Liver (tissue), 9 donors: ENCODE results near the gene RIC1. TPM values are rescaled to one million over a fixed set of nuclear protein-coding genes. Genes with fewer than 3 reads are reported as not detected.

Experiments
- DNase-seq: peaks from one replicate; pipeline ENCODE4 v3.0.0-alpha.2; 2017; ENCODE audit warnings: low spot score
- H3K27ac ChIP-seq, 2 donors: one replicate each; pipeline ENCODE4 v1.7.0; 2013; ENCODE audit warnings: inconsistent platforms in 2 of 2, low read length in 2 of 2, control low read depth in 1 of 2, low read depth in 1 of 2, mild to moderate bottlenecking in 1 of 2
- H3K27me3 ChIP-seq, 4 donors: one replicate each; pipeline versions ENCODE4 v1.6.1 to v1.7.0; 2013; ENCODE audit warnings: low read length in 3 of 4, inconsistent platforms in 1 of 4, mild to moderate bottlenecking in 1 of 4, moderate library complexity in 1 of 4; ENCODE audit not compliant: control insufficient read depth in 4 of 4, insufficient read depth in 4 of 4
- H3K36me3 ChIP-seq, 4 donors: one replicate each; pipeline versions ENCODE4 v1.6.1 to v1.7.0; 2013; ENCODE audit warnings: low read length in 3 of 4, mild to moderate bottlenecking in 3 of 4, low read depth in 1 of 4, moderate library complexity in 1 of 4; ENCODE audit not compliant: control insufficient read depth in 4 of 4, insufficient read depth in 3 of 4
- H3K4me1 ChIP-seq, 4 donors: one replicate each; pipeline versions ENCODE4 v1.6.1 to v1.7.0; 2013; ENCODE audit warnings: low read length in 3 of 4, mild to moderate bottlenecking in 3 of 4, moderate library complexity in 1 of 4; ENCODE audit not compliant: control insufficient read depth in 4 of 4, insufficient read depth in 4 of 4
- H3K4me3 ChIP-seq, 3 donors: one replicate each; pipeline versions ENCODE4 v1.6.1 to v1.7.0; 2013; ENCODE audit warnings: low read length in 3 of 3, control low read depth in 1 of 3, low read depth in 1 of 3, mild to moderate bottlenecking in 1 of 3
- H3K9ac ChIP-seq, 2 donors: one replicate each; pipeline ENCODE4 v1.7.0; 2013; ENCODE audit warnings: low read length in 2 of 2, mild to moderate bottlenecking in 2 of 2, moderate library complexity in 2 of 2, control low read depth in 1 of 2, low read depth in 1 of 2
- H3K9me3 ChIP-seq, 4 donors: one replicate each; pipeline versions ENCODE4 v1.6.1 to v1.7.0; 2013; ENCODE audit warnings: low read length in 3 of 4; ENCODE audit not compliant: control insufficient read depth in 4 of 4
- ATF3 ChIP-seq: IDR thresholded peaks from 2 replicates; pipeline ENCODE4 v1.6.1; 2016; ENCODE audit warnings: antibody characterized with exemption
- FOXA1 ChIP-seq: IDR thresholded peaks from 2 replicates; pipeline ENCODE4 v1.6.1; 2016; ENCODE audit warnings: antibody characterized with exemption
- HNF4A ChIP-seq, 2 donors: conservative IDR thresholded peaks; 2 replicates each; pipeline ENCODE4 v1.6.1; 2016; ENCODE audit warnings: antibody characterized with exemption in 2 of 2, mild to moderate bottlenecking in 2 of 2
- HNF4G ChIP-seq: IDR thresholded peaks from 2 replicates; pipeline ENCODE4 v1.6.1; 2016; ENCODE audit warnings: antibody characterized with exemption
- JUND ChIP-seq, 2 donors: IDR thresholded peaks; 2 replicates each; pipeline ENCODE4 v1.6.1; 2016; ENCODE audit warnings: antibody characterized with exemption in 2 of 2
- NR2F2 ChIP-seq: IDR thresholded peaks from 2 replicates; pipeline ENCODE4 v1.6.1; 2016; ENCODE audit warnings: antibody characterized with exemption
- RAD21 ChIP-seq, 2 donors: IDR thresholded peaks; 2 replicates each; pipeline ENCODE4 v1.6.1; 2016; ENCODE audit warnings: antibody characterized with exemption in 2 of 2, mild to moderate bottlenecking in 2 of 2
- SP1 ChIP-seq: IDR thresholded peaks from 2 replicates; pipeline ENCODE4 v1.6.1; 2018; ENCODE audit warnings: antibody characterized with exemption, mild to moderate bottlenecking
- WGBS: extraction: QIAGEN DNeasy Blood & Tissue Kit; methylation state at CpG from one replicate; pipeline ENCODE4 v1.1.7; 2013; 5-methylcytosine and 5-hydroxymethylcytosine counted together
- polyA plus RNA-seq, 2 donors: library from polyadenylated mRNA; stranded (reverse) in 1 of 2; unstranded in 1 of 2; fragments of 200-250 nt in 1 of 2; fragments of >200 nt in 1 of 2; fragmentation: Nextera tagmentation in 1 of 2; extraction: Ambion mirVana in 1 of 2; gene quantifications; one replicate each; pipeline versions ENCODE4 v1.2.1 to v1.2.3, GENCODE V29; 2013 to 2015
- total RNA-seq, 2 donors: library from RNA; depleted of rRNA; stranded (reverse); fragments of >200 nt; gene quantifications; one replicate each; pipeline ENCODE4 v1.2.3, GENCODE V29; 2014
- TF ChIP-seq, protein P1 (sequence below): fragments of 150-350 bp; IDR thresholded peaks from 2 replicates; pipeline ENCODE4 v1.5.1; 2017; ENCODE audit warnings: improper control_type of control experiment, low read depth, low read length; ENCODE audit not compliant: missing input control
- TF ChIP-seq, protein P2 (sequence below): IDR thresholded peaks from 2 replicates; pipeline ENCODE4 v1.6.1; 2016; ENCODE audit warnings: antibody characterized with exemption, mild to moderate bottlenecking
- donor health status: healthy.
- donor health status: healthy.
- donor health status: healthy.
- donor health status: healthy.
- donor health status: healthy.

RIC1 gene
- total and polyA plus RNA-seq, 4 donors = 4.1 to 25.8 (median 9.8) TPM

GRCh38 chr9:5767968-5768932 is 139.3 kb downstream of the RIC1 start:
- 94% methylated on average over 5 of the region's 5 CpGs for WGBS
- TF ChIP-seq RAD21 (IDR thresholded peaks at IDR 0.05) = no peak
- TF ChIP-seq SP1 = no peak
- TF ChIP-seq NR2F2 = no peak
- TF ChIP-seq HNF4A (conservative IDR thresholded peaks at IDR 0.05) = no peak
- no peak for TF ChIP-seq JUND (IDR thresholded peaks at IDR 0.05)
- TF ChIP-seq, protein P1, sequence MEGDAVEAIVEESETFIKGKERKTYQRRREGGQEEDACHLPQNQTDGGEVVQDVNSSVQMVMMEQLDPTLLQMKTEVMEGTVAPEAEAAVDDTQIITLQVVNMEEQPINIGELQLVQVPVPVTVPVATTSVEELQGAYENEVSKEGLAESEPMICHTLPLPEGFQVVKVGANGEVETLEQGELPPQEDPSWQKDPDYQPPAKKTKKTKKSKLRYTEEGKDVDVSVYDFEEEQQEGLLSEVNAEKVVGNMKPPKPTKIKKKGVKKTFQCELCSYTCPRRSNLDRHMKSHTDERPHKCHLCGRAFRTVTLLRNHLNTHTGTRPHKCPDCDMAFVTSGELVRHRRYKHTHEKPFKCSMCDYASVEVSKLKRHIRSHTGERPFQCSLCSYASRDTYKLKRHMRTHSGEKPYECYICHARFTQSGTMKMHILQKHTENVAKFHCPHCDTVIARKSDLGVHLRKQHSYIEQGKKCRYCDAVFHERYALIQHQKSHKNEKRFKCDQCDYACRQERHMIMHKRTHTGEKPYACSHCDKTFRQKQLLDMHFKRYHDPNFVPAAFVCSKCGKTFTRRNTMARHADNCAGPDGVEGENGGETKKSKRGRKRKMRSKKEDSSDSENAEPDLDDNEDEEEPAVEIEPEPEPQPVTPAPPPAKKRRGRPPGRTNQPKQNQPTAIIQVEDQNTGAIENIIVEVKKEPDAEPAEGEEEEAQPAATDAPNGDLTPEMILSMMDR = no peak
- TF ChIP-seq ATF3 = no peak
- TF ChIP-seq HNF4G = no peak
- no peaks in the 10 kb centered on the region for H3K9me3 ChIP-seq
- no peaks in the 10 kb centered on the region for H3K27me3 ChIP-seq
- H3K4me1 ChIP-seq = no peaks in the 10 kb centered on the region
- no peak for DNase-seq
- no peak overlapping the region for H3K27ac ChIP-seq
- H3K36me3 ChIP-seq = peaks cover 17 to 59% (median 44%) of the 10 kb centered on the region in 4 donors
- no peak overlapping the region for H3K4me3 ChIP-seq
- H3K9ac ChIP-seq = no peak overlapping the region

DNA sequence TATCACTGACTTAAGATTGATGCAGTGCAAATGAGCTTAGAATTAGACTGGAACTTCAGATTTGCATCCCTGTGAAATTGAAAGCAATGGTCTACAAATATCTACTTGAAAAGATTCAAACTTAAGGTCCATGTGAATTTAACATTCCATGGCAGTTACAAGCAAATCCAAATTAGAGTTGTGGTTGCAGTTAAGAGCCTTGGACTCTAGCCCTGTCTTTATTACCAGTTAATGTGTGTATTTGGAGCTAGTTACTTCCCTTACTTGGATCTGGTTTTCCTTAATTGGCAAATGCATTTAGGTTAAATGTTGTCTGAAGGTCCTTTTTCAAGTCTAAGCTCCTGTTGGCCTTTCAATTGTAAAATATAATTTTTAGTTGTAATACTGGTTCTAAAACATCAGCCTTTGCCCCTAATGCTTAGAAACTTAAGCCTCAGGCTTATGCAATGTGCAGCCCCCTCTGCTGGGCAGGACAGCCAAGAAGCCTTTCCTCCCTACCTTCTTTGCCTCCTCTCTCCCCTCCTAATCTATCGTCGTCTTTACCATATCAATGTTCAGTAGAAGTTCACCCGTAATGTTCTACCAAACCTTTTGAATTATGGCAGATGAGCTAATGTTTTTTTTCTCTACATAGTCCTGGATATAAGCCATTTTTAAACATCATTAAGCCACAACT is 144.6 kb downstream of the RIC1 start:
- H3K9ac ChIP-seq = no peak overlapping the region
- TF ChIP-seq, protein P2, sequence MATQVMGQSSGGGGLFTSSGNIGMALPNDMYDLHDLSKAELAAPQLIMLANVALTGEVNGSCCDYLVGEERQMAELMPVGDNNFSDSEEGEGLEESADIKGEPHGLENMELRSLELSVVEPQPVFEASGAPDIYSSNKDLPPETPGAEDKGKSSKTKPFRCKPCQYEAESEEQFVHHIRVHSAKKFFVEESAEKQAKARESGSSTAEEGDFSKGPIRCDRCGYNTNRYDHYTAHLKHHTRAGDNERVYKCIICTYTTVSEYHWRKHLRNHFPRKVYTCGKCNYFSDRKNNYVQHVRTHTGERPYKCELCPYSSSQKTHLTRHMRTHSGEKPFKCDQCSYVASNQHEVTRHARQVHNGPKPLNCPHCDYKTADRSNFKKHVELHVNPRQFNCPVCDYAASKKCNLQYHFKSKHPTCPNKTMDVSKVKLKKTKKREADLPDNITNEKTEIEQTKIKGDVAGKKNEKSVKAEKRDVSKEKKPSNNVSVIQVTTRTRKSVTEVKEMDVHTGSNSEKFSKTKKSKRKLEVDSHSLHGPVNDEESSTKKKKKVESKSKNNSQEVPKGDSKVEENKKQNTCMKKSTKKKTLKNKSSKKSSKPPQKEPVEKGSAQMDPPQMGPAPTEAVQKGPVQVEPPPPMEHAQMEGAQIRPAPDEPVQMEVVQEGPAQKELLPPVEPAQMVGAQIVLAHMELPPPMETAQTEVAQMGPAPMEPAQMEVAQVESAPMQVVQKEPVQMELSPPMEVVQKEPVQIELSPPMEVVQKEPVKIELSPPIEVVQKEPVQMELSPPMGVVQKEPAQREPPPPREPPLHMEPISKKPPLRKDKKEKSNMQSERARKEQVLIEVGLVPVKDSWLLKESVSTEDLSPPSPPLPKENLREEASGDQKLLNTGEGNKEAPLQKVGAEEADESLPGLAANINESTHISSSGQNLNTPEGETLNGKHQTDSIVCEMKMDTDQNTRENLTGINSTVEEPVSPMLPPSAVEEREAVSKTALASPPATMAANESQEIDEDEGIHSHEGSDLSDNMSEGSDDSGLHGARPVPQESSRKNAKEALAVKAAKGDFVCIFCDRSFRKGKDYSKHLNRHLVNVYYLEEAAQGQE = no peak
- no peak for TF ChIP-seq FOXA1
- WGBS = 91% methylated on average over 3 of the region's 3 CpGs

More for the DNA sequence above, 144.6 kb downstream of the RIC1 start:
- Histone ChIP-seq H3K4me3 (no peak overlapping the region), H3K27ac (no peak overlapping the region), H3K9me3 (no peaks in the 10 kb centered on the region), H3K27me3 (no peaks in the 10 kb centered on the region), H3K36me3 (peaks cover 14 to 59% (median 39%) of the 10 kb centered on the region in 4 donors), H3K4me1 (no peaks in the 10 kb centered on the region)
- no peak for DNase-seq
